ENCODE data around the gene GIMAP1.

DNA sequence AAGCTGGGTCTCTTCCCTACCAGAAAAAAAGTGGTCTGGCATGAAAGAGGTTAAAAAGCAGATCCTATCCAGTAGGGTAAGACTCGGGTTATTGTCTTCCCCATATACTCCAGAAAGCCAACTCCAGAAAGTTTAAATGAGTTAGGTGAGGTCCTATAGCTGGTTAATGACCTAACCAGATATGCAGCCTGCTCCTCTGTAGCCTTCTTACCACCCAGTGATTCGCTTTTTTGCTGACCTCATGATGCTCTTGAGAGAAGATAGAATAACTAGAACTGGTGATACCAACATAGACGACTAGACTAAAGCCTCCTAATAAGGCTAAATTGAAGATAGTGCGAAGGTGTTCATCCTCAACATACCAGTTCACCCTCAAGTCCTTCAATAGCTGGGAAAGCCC lies 675 bp upstream of the GIMAP1 start:
- TF ChIP-seq POLR2A (IDR thresholded peaks at IDR 0.05; ENCODE audit: low read depth, low read length), result no peak
- TF ChIP-seq TAF1 (IDR thresholded peaks at IDR 0.05; ENCODE audit: borderline replicate concordance, low read depth, low read length), result no peak

Data from GM12892 (cell line).